ENCODE results near the gene HOXA11. TPM values are rescaled to one million over a fixed set of nuclear protein-coding genes. Genes with fewer than 3 reads are reported as not detected.

Gene HOXA11
- total RNA-seq, 1 experiment from 2014 or later = 26.6 TPM

DNA sequence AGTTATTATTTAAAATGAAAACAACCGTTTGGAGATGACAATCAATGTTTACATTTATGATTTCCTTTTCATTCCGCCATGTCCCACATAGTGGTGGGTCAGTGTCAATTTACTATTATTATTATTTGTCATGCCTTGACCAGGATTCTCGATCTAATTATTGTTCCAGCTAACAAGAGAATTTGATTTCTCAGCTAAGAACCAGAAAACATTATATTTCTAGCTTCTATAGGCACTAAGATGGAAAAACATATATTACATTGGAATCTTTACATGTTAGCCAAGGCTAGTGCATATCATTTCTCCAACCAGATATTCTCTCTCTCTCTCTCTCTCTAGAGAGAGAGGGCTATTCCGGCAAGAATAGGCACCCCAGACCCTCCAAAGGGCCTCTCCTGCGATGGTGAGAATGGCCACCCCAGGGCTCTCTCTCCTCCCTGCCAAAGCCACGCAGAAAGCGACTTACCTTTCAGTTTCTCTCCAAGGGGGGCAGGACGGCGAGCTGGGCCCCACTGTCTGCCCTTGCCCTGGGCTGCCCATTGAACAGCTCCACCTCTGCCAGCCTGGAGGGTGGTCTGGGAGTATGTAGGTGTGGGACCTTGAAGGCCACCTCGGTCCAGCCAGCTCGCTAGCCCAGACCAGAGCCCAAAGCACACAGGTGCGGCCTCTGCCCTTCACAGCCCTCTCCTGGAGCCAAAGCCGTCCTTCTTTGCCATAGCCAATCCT, 35.0 kb downstream of the HOXA11 start:
- ATAC-seq = peak; percentile 7
- no peaks in the 10 kb centered on the region for H3F3A ChIP-seq (ENCODE audit: low read length, unreplicated experiment)
- H3K9me3 ChIP-seq (ENCODE audit: low read length) = no peaks in the 10 kb centered on the region
- peak overlapping the region; percentile 59 for H2AFZ ChIP-seq (ENCODE audit: low read length)
- peak overlapping the region; percentile 78 for H3K4me3 ChIP-seq (ENCODE audit: low read length)
- intact Hi-C loops (cut with micrococcal nuclease) = loop anchor here (1.0 to 2.0 kb wide), 7 partner anchors 15 to 295 kb away; partner anchors contain the start of genes HOXA9 and SKAP2
- no peaks in the 10 kb centered on the region for H4K20me1 ChIP-seq (ENCODE audit: low read length)
- H3K9ac ChIP-seq (ENCODE audit: low read length) = peak overlapping the region; percentile 73
- TF ChIP-seq EZH2phosphoT487 (IDR thresholded peaks at IDR 0.05; ENCODE audit: borderline replicate concordance, low read length) (no peak), EZH2 (IDR thresholded peaks at IDR 0.05; ENCODE audit: low read length, unreplicated experiment) (no peak)
- TF ChIP-seq, protein P1, sequence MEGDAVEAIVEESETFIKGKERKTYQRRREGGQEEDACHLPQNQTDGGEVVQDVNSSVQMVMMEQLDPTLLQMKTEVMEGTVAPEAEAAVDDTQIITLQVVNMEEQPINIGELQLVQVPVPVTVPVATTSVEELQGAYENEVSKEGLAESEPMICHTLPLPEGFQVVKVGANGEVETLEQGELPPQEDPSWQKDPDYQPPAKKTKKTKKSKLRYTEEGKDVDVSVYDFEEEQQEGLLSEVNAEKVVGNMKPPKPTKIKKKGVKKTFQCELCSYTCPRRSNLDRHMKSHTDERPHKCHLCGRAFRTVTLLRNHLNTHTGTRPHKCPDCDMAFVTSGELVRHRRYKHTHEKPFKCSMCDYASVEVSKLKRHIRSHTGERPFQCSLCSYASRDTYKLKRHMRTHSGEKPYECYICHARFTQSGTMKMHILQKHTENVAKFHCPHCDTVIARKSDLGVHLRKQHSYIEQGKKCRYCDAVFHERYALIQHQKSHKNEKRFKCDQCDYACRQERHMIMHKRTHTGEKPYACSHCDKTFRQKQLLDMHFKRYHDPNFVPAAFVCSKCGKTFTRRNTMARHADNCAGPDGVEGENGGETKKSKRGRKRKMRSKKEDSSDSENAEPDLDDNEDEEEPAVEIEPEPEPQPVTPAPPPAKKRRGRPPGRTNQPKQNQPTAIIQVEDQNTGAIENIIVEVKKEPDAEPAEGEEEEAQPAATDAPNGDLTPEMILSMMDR (conservative IDR thresholded peaks at IDR 0.05; ENCODE audit: low read depth, low read length) = no peak
- H3K9me2 ChIP-seq (replicated peaks; ENCODE audit: low read length) = no peaks in the 10 kb centered on the region
- H3K27ac ChIP-seq (ENCODE audit: low read length) = peak overlapping the region; percentile 84
- peak; percentile 26 for DNase-seq
- H3K4me1 ChIP-seq (ENCODE audit: insufficient read depth, low read length) = peaks cover 29% of the 10 kb centered on the region
- H3K36me3 ChIP-seq (ENCODE audit: low read depth, low read length) = peaks cover 6% of the 10 kb centered on the region; the same call in 1 of the 2 replicates
- H3K4me2 ChIP-seq (ENCODE audit: low read length) = peak overlapping the region; percentile 92
- ChIA-PET POLR2A (ENCODE audit: unreplicated experiment) (interaction anchor here (0.5 to 1.4 kb wide), 2 partner anchors 16 to 30 kb away, joined by 4 to 6 read pairs; no protein-coding TSS in a partner anchor), CTCF (interaction anchor here (0.6 to 1.4 kb wide), 2 partner anchors 11 to 256 kb away, joined by 4 to 17 read pairs; no protein-coding TSS in a partner anchor)
- no TSS peak for BruUV-seq (replicated peaks)
- H3K27me3 ChIP-seq (ENCODE audit: low read length) = no peaks in the 10 kb centered on the region
- H3K79me2 ChIP-seq (ENCODE audit: low read length) = peaks cover 71% of the 10 kb centered on the region

DNA sequence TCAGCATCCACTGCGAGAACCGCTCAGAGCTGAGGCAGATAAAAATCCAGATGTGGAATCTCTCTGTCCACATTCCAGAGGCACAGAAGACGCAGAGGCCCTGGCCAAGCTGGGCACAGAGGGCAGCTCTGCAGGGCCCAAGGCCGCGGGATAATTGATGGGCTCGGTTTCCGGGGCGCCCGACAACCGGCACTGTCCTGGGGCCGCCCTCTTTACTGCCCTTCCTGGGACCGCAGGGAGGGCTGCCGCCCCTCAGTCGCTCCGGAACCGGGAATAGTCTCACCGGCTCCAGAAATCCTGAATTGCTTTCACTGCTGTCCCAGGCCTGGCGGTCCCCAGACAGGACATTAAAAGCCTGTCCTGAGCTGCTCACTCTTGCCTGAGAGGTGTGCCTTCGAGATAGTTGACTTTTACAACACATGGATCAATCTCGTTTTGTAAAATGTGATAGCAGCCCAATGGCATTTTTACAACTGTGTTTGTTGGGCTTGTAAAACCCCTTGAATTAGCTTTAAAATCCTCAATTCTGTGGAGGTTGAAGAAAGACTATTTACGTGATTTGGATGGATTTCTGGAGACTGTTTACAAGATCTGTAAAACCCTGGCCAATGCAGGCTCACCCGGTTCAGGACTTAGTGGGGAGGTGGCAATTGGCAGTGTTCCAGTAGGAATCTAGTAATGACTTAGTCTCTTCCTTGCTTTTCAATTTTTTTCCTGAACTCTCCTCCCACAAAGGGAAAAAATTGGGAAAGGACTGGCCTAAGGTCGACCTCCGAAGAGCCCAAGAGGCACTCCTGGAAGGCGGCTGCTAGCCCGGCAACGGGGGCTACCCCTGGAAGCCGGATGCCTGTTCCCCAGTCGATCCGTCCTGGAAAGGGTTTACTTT, 36.0 kb downstream of the HOXA11 start:
- ATAC-seq = peak; percentile 35
- H3K9me3 ChIP-seq (ENCODE audit: low read length) = no peaks in the 10 kb centered on the region
- TF ChIP-seq EZH2 (IDR thresholded peaks at IDR 0.05; ENCODE audit: low read length, unreplicated experiment) (no peak), EZH2phosphoT487 (IDR thresholded peaks at IDR 0.05; ENCODE audit: borderline replicate concordance, low read length) (no peak)
- TF ChIP-seq, protein P1 (conservative IDR thresholded peaks at IDR 0.05; ENCODE audit: low read depth, low read length) = no peak
- H3F3A ChIP-seq (ENCODE audit: low read length, unreplicated experiment) = no peaks in the 10 kb centered on the region
- ChIA-PET CTCF (interaction anchor here (0.6 to 1.1 kb wide), 4 partner anchors 9 to 53 kb away, joined by 3 read pairs; partner anchors contain the start of genes HOXA1 and HOXA4), POLR2A (ENCODE audit: unreplicated experiment) (interaction anchor here (0.5 to 1.4 kb wide), 6 partner anchors 14 to 52 kb away, joined by 3 to 12 read pairs (median 4); no protein-coding TSS in a partner anchor)
- H3K9me2 ChIP-seq (replicated peaks; ENCODE audit: low read length) = no peaks in the 10 kb centered on the region
- H3K27me3 ChIP-seq (ENCODE audit: low read length) = no peaks in the 10 kb centered on the region
- peak; percentile 69 for DNase-seq
- peak overlapping the region; percentile 73 for H2AFZ ChIP-seq (ENCODE audit: low read length)
- peak overlapping the region; percentile 84 for H3K27ac ChIP-seq (ENCODE audit: low read length)
- H3K4me1 ChIP-seq (ENCODE audit: insufficient read depth, low read length) = peaks cover 29% of the 10 kb centered on the region
- H3K4me3 ChIP-seq (ENCODE audit: low read length) = peak overlapping the region; percentile 78
- H3K79me2 ChIP-seq (ENCODE audit: low read length) = peaks cover 71% of the 10 kb centered on the region
- intact Hi-C loops (cut with micrococcal nuclease) = loop anchor here (1.0 to 2.0 kb wide), 4 partner anchors 15 to 51 kb away; partner anchors contain the start of gene HOXA9
- peak overlapping the region; percentile 92 for H3K4me2 ChIP-seq (ENCODE audit: low read length)
- peak overlapping the region; percentile 73 for H3K9ac ChIP-seq (ENCODE audit: low read length)
- peaks cover 13% of the 10 kb centered on the region; the same call in 1 of the 2 replicates for H3K36me3 ChIP-seq (ENCODE audit: low read depth, low read length)
- no TSS peak for BruUV-seq (replicated peaks)
- H4K20me1 ChIP-seq (ENCODE audit: low read length) = no peaks in the 10 kb centered on the region

Data from PC-3 (cell line).